Endothelial cell of hepatic sinusoid (primary cell): Measurements from ENCODE around the gene RNF157.

Experiments
- in situ Hi-C: cut with HindIII; loops from 2 replicates; pipeline ENCODE4 v1.10.0; 2017; ENCODE audit warnings: low sequenced_read_pairs

Gene RNF157

DNA sequence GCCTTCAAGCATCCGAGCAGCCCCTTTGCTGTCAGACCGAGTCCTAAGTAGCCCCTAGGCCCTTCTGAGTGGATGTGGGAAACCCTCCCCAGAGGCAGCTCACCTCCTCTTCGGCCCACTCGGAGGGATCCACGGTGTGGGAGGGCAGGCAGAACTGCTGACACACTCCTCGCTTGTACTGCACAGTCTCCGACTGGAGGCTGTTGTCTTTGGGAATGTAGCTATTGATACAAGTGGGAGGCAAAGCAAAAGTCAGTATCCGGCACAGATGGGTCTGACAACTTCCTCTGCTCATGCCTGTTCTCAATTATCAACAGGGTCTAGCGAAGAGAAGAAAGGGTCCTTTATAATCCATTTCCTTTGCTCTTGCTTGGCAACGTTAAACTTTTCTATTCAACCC lies 73.4 kb downstream of the RNF157 start:
- in situ Hi-C loops, result no loop called here

DNA sequence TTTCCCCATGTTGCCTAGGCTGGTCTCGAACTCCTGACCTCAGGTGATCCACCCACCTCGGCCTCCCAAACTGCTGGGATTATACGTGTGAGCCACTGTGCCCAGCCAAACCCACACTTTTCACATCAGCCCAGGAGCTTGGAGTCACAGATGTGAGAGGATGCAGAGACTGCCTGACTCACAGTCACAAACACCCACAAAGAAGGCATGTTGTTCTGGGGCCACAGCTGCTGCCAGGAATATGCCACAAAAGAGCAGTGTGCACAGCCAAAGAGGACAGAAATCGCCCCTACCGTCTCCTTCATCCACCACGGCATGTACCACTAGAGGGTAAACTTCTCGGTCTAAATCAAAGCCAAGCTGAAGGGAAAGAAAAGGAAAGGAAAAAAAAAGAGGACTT lies 74.1 kb downstream of the RNF157 start:
- in situ Hi-C loops, result no loop called here

DNA sequence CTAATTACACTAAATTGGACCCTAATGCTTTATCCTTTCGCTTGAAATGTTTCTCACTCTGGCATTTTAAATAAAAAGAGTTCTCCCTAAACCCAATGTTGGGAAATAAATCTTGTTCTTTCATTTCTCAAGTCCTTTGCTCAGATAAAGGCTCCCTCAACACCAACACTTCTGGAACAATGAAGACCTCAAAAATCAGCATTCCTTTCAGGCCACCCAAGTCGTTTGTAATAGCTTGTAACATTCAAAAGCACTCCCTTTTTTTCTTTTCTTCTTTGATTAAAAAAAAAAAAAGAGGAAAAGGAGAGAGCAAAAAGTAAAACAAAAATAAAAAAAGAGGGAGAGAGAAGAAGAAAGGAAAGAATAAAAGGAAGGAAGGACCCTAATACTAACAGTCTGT lies 76.0 kb downstream of the RNF157 start:
- in situ Hi-C loops, result no loop called here

DNA sequence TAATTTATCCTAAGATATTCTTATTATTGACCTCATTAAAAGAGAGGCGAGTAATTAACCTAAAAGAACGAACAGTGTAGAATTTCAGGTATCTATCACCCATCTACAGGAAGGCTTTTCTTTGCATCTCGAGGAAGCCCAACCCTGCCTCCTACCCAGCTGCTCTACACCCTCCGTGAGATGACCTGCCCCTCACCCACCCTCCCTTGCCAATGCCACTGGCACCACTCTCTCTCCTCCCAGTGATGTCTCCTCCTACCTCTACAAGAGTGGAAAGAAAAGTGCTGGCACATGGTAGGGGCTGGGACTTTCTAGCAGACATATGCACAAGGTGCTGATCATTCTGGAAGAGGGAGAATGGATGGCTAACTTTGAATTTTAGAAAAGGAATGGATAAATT lies 76.4 kb downstream of the RNF157 start:
- in situ Hi-C loops, result no loop called here

DNA sequence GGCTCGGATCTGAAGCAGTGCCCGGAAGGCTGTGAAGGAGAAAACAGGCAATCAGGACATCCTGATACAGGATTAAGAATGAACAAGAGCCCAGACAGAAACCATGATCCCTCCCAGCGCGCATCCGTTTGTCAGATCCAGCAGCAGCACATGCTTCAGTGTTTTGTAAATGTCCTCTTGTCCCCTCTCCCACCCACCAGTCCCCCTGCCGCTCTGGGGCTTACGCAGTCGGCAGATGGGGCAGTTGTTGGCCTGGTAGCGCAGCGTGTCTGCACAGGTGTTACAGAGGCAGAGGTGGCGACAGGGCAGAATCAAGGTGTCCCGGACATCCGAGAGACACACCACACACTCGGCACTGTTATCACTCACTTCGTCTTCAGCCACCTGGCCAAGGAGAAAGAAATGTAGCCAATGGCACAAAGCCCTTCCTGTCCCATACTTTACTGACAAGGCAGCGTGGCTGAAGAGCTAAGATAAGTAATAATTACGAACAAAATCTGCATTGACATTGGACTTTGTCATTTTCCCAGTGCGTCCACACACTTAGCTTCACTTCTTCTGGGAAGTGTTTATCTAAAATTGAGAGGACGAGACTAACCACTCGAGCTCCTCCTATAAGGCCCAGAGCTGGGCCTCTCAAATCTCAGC lies 78.5 kb downstream of the RNF157 start:
- in situ Hi-C loops, result no loop called here

DNA sequence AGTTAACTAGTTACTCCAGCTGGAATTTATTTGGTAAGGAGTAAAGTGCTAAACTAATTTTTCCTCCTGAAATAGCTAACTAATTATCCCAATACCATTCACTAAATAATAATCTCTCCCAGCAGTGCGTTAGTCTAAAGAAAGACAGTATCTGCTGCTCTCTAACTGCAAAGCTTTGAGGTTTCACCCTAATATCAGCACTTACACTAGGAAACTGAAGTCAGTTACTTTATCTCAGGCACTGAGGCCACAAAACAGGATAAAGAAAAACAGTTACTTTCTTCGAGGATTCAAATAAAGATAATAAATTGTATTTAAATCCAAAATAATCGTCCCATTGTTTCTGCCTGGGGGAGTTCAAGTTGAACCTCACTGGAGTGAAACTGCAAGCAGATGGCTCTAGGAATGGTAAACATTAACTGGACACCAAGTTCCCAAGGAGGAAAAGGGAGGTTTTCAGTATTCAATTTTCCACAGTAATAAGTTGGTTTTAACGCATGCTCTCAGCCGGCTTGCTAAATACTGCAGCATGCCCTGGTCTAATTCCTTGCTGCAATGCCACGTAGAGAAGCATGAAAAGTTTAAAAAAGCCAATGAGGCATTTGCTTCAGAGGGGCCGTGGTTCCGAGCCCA lies 79.3 kb downstream of the RNF157 start:
- in situ Hi-C loops, result no loop called here

DNA sequence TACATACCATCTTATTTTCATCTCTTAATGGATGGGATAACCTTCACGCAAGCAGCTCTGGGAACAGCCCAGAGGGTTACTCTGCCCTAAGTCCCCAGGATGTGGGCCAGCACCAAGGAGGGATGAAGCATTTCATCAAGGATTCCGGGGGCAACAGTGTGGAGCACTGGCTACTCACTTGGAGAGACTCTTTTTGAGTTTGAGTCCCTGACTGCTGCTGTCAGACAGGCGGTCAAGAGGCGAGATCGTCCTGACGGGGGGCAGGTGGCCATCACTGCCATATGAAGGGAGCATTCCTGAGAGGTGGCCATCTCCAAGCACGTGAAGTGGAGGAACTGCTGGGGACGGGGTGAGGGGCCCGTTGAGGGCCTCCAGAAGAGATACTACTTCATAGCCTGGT lies 81.1 kb downstream of the RNF157 start:
- in situ Hi-C loops, result no loop called here

DNA sequence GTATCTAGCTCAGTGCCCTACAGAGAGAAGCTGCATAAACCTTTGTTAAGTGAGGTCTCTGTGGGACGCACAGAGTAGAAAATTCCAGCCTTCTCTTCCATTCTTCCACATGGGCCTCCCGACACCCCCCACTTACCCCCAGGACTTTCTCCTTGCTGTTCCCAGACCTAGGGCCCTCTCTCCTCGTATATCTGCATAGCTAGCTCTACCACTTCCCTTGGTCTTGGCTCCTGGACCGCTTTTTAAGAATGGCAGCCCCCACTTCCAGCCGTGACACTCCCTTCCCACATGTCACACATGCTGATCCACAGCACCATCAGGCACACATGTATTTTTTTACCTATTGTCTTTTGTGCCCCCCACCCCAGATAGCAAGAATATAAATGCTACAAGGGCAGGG lies 82.5 kb downstream of the RNF157 start:
- in situ Hi-C loops, result no loop called here

DNA sequence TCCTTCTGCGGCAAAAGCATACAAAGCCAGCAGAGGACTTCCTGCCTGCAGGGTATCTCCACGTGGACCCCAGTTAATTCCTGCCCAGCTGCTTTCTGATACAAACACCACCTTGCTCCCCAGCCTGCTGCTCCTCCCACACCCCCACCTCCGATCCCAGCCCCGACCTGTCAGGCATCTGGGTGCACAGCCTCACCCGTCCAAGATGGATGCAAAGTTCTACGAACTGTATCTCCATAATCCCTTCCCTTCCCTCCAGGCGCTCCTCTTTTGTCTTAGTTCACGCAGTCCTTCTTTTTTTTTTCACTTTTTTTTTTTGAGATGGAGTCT lies 83.7 kb downstream of the RNF157 start:
- in situ Hi-C loops, result no loop called here

DNA sequence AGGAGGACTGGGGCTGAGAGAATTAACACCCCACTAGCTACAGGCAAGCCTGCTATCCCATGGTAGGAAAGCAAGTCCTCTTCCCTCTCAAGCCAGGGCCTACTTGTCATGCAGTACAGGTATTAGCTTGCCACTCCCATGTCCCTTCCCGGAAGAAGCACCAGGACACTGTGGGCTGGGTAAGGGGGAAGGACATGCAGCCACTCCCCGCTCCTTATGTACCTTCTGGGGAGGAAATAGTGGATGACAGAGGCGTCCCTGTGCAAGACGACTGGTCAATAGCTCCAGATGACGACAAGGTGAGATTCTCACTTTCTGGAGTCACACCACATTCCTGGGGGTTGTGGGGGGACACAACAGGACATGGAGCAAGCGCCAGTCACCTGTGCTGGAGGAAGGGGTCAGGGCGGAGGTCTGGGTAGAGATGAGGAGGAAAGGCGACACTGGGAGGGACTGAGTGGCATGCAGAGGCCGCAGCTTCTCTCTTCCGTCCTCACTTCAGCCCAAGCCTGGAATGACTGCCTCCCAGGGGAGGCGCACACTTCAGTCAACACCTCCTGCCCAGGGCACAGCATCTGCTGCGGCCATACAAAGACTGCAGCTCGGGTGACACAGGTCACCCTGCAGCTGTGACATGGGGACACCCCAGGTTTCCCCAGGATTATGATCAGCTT lies 84.2 kb downstream of the RNF157 start:
- in situ Hi-C loops, result no loop called here

DNA sequence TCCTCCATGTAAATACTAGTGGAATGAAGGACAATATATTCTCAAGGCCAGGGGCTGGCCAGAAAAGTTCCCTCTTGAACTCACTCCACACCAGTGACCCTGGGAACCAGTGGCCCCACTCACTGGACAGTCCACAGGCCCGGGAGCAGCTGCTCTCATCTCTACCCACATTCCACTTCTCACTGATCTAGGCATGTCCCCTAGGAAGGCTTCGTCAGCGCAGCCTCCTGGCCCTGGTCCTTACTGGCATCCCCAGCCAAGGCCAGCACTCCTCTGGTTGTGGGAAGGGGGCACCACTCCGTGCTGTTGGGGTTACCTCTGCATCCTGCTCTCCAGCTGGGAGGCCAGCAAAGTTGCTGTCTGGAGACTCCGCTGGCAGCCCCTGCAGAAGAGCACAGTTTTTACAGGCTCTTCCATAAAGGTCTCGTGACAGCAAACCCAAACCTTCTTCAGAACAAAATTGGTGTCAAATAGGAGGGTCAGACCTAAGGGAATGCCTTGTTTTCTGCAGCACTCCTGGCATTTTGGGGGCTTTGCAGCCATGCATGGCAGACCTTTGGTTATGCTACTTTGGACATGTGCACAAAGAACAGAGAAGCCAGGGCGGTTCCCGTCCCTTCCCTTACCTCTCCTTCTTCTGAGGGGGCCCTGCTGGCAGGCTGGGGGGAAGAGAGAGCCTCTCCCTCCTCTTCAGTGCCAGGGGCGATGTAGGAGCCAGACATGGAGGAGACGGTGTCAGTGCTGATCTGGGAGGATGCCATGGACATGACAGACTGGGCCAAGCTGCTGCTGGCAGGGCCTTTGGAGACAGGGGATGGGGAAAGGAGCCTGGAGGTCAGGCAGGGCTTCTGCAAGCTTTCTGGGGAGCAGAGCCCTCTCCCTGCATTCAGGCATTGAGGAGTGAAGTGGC lies 85.1 kb downstream of the RNF157 start:
- in situ Hi-C loops, result no loop called here

DNA sequence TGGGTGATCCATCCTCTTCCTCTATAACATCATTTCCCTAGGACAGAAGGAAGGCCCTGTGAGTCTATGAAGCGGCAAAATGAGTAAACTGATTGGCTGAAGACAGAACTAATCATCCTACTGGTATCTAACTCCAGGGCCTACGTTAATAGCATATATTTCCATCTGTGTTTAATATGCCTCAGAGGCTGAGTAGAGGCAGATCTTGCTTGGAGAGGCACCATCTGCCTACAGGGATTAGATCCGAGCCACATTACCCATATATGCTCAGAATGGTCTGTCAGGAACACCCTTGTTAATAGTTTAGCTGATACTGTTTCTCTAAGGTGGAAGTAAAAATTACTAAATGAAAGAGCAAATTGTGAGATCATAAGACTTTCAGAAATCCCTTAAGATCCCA lies 86.0 kb downstream of the RNF157 start:
- in situ Hi-C loops, result no loop called here

DNA sequence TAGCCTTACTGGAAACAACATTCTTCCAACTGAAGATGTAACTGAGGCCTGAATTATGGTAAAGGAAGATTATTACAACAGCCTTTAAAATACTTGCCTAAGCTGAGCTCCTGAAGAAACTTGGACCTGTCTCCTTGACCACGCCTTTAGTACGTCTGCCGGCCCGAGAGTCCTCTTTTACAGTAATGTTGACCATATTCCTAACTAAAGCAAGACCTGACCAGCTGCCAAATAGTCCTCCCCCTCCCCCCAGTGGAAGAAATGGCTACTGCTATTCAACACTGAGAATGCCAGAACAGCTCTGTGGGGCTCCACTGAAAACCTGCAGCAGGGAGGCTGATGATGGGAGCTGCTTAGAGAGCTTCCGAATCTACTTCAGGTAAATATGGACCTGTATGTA lies 86.7 kb downstream of the RNF157 start:
- in situ Hi-C loops, result no loop called here

DNA sequence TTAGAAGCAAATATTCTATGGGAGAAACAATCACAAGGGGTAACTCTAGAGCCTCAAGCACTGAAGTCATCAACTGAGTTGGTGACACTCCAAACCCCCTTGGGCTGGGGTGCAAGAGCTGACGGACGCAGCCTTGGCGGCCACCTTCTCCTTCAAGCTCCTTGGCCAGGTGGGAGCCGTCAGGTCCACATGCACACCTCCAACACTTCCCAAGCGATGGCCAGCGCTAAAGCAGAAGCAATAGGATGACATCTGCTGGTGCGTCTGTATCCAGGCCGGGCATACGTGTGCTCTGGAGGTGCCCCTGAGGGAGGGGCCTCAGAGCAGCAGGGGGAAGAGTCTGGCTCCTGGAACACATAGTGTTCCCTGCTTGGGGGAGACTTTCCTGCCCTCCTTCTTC lies 87.1 kb downstream of the RNF157 start:
- in situ Hi-C loops, result no loop called here

DNA sequence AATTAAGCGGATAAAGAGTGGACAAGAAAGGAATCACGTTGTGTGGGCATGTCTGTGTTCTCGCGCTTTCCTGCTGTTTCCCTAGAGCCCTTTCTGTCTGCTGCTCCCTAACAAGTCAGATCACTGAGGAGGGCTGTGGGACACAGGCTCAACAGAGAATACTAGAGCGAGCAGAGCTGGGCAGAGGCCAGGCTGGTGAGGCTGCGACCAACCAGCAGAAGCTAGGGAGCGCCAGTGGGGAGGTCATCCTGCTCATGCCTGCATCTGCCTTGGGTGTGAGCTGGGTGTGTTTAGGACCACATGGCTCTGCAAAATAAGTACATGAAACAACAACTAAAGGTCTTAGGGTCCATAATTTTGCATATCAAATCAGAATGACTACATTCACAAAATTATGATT lies 87.7 kb downstream of the RNF157 start:
- in situ Hi-C loops, result no loop called here

DNA sequence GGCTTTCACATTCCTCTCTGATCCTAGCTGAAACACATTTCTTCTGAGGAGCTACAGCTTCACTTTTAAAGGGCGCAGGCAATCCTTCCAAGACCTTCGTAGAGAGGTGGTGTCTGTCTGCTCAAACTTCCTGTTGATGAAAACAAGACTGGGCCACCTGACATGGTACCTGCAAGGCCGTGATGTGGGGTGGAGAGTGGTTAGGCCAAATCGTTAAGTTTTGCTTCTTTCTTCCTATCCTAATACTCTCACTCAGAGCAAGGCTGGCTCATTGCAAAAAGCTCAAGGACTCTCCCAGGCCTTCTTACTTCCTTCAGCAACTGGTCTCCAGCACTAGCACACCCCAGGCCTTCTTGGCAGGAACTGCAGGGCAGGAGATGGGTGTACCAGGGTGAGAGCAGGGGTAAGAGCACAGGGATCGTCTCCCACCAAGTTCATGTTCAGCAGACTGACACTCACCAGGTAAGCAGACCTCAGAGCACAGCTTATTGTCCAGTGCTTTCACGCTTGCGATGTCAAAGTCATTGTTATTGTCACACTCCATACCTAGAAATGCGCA lies 88.3 kb downstream of the RNF157 start:
- in situ Hi-C loops, result no loop called here

DNA sequence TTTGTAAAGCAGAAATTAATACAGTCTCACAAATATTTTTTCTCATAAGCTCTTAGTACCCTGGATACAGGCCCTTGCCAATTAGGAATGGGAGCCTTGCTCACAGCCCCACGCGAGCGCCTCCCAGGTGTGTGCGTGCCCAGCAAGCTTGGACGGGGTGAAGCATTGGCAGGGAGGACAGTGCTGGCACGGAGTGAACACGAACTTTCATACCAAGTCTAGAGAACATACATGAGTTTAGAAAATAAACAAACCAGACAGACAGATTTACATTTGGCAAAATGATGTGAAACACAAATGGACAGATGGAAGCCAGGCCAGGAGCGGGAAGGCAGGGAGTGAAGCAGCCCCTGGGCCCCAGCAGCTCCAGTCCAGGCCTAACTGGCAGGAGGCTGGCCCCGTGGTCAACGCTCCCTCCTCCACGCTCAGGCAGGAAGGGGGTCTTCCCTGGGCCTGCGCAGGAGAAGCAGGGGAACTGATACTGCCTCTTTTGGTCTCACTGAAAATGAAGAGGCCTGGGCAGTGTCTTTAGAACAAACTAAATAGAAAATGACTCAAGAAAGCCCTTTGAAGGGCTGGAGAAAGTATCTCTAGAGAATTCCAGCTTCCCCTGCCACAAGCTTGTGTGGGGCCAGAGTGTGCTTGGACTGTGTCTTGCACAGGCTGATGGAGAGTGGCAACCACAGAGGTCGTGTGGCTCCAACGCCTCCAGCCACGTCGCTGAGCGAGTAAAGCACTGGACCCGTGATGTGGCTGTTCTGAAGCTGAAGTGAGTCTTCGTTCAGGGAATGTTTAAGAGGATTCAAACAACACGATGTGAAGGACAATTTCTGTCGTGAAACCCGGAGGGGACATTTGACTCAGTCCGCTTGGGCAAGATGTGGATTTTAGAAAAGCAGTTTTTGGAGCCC lies 89.3 kb downstream of the RNF157 start:
- in situ Hi-C loops, result no loop called here

DNA sequence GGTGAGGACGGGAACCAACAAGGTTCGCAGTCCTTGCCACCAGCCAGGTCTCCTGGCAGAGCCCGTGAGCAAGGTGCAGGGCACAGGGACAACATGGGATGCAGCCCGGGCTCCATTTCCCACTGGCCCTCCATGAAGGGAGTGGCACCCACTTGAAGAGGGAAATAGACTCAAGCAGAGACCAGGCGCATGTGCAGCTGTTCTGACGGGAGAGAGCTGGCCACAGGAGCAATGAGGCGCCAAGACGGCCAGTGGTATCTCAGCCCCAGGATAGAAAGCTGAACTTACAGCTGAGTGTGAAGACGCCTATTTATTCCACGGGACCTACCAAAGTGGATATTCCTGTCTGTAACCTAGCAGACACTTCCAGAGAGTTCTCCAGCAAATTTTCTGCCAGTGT lies 91.1 kb downstream of the RNF157 start:
- in situ Hi-C loops, result no loop called here

DNA sequence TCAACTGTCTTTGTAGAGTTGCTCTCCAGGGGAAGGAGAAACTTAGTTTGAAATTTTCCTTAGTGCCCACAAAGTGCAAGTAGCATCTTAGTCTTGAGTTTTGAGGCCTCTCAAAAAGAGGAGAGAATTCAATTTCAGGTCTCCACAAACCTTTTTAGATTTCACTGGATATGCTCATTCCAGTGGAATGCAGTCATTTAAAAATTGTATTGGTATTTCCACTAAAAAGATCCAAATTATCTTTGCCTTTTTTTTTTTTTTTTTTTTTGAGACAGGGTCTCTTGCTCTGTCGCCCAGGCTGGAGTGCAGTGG lies 92.3 kb downstream of the RNF157 start:
- in situ Hi-C loops, result no loop called here

DNA sequence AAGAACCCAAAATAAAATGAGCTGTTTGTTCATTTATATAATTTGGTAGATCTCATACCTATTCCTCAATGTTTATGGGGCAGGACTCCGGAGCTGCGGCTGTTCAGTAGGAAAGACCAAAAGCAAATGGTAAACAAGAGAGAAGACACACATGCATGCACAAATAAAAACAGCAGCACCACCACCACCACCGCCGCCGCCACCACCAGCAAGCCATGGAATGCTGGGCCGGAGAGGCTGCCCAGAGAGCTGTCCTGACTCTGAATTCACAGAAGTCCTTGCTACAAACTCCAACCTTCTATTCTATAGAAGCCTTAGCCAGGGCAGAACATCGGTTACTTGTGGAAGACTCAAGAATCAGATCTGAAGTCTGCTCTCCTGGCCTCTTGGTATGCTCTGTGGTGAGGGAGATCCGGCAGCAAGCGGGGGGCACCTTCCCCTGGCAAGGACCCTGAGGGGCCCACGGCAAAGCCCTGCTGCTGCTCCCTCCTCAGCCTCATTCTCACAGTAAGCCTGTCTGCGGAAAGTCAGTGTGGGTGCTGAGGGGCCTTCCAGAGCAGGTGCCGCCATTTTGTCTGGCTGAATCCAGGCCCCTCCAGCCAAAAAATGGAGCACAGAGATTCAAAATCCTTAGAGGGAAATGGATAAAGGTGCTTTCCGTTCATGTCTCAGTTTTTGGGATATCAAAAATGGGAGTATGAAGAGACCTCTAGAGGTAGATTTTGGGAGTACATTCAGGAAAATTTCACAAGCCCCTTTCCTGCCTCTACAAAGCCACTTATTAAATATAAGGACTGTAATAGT lies 92.9 kb downstream of the RNF157 start:
- in situ Hi-C loops, result no loop called here
